DND-41 (cell line): ENCODE results near the gene HPCAL1.

Experiments
- ATAC-seq: fragments of 200-7000 bp; cut with Tn5 transposase; 3 replicates; pipeline ENCODE4 v1.9.1; 2021; ENCODE audit warnings: low read depth; ENCODE audit not compliant: insufficient read depth
- DNase-seq: peaks from one replicate; pipeline ENCODE4 v3.0.0-alpha.2; 2020
- H2AFZ ChIP-seq: 2 replicates; pipeline ENCODE4 v1.6.0; 2012; ENCODE audit warnings: low read depth, low read length
- H3K27ac ChIP-seq: 2 replicates; pipeline ENCODE4 v1.5.1; 2012; ENCODE audit warnings: low read length, inconsistent platforms
- H3K27me3 ChIP-seq: fragments of 200-600 bp; sonication (generic); 2 replicates; pipeline ENCODE4 v1.6.0; 2012; ENCODE audit warnings: low read length, mild to moderate bottlenecking, inconsistent platforms; ENCODE audit not compliant: insufficient read depth, poor library complexity
- H3K36me3 ChIP-seq: 2 replicates; pipeline ENCODE4 v1.5.1; 2012; ENCODE audit warnings: low read length, inconsistent platforms; ENCODE audit not compliant: insufficient read depth
- H3K4me1 ChIP-seq: 2 replicates; pipeline ENCODE4 v1.5.1; 2012; ENCODE audit warnings: mild to moderate bottlenecking, low read length; ENCODE audit not compliant: insufficient read depth
- H3K4me2 ChIP-seq: 2 replicates; pipeline ENCODE4 v1.6.0; 2012; ENCODE audit warnings: mild to moderate bottlenecking, moderate library complexity, low read length, inconsistent platforms; ENCODE audit not compliant: insufficient read depth
- H3K4me3 ChIP-seq, 2 experiments: fragments of 200-600 bp in 1 of 2; shearing (Covaris generic) in 1 of 2; 2 replicates each; pipeline ENCODE4 v1.5.1; 2012 to 2016; ENCODE audit warnings: inconsistent platforms in 2 of 2, low read length in 2 of 2, mild to moderate bottlenecking in 2 of 2, low read depth in 1 of 2, moderate library complexity in 1 of 2
- H3K79me2 ChIP-seq: 2 replicates; pipeline ENCODE4 v1.6.0; 2012; ENCODE audit warnings: low read length, inconsistent platforms; ENCODE audit not compliant: insufficient read depth
- H3K9ac ChIP-seq: 2 replicates; pipeline ENCODE4 v1.6.0; 2012; ENCODE audit warnings: low read depth, mild to moderate bottlenecking, inconsistent platforms, low read length, moderate library complexity
- H3K9me3 ChIP-seq: 2 replicates; pipeline ENCODE4 v1.5.1; 2012; ENCODE audit warnings: low read length, moderate library complexity, mild to moderate bottlenecking, inconsistent platforms; ENCODE audit not compliant: insufficient read depth, severe bottlenecking
- H4K20me1 ChIP-seq: 2 replicates; pipeline ENCODE4 v1.6.0; 2012; ENCODE audit warnings: low read length; ENCODE audit not compliant: insufficient read depth
- EZH2 ChIP-seq: IDR thresholded peaks from 3 replicates; pipeline ENCODE4 v1.6.1; 2012; ENCODE audit warnings: borderline replicate concordance, low read depth, mild to moderate bottlenecking, moderate library complexity, low read length, inconsistent platforms; ENCODE audit not compliant: severe bottlenecking
- TF ChIP-seq, protein P1 (sequence below): IDR thresholded peaks from 2 replicates; pipeline ENCODE4 v1.5.1; 2012; ENCODE audit warnings: borderline replicate concordance, low read length, moderate library complexity, mild to moderate bottlenecking; ENCODE audit not compliant: poor library complexity, severe bottlenecking; ENCODE audit errors: extremely low read depth

HPCAL1 gene

DNA sequence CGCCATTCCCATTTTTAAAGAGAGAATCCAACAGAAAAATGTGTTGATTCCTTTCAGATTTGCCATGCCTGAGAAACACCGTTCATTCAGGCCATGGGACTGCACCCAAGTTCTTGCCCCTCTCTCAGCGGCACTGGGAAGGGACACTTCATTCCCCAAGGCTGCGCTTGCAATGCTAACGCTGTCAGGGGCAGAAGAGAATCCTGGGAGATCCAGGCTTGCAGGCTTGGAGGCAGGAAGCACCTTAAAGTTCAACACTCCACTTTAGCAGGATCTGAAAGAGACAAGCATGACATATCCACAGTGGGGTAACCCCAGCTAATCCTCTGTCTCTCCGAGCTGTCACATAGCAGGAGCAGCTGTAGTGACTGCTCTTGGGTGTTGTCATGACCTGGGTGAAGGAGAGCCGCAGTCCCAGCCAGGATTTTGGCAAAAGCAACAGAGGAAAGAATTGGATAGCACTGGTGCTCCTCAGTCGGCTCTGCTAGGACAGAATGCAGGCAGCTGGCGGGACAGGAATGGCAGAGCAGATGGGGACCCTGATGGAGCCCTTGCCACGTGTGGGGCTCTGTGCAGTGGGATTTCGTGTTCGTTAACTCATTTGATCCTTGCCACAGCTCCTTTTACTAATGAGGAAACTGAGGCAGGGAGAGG lies 167.4 kb downstream of the HPCAL1 start:
- no peaks in the 10 kb centered on the region for H3K27me3 ChIP-seq
- H4K20me1 ChIP-seq = no peaks in the 10 kb centered on the region
- H2AFZ ChIP-seq = no peak overlapping the region
- no peak for TF ChIP-seq EZH2
- TF ChIP-seq, protein P1, sequence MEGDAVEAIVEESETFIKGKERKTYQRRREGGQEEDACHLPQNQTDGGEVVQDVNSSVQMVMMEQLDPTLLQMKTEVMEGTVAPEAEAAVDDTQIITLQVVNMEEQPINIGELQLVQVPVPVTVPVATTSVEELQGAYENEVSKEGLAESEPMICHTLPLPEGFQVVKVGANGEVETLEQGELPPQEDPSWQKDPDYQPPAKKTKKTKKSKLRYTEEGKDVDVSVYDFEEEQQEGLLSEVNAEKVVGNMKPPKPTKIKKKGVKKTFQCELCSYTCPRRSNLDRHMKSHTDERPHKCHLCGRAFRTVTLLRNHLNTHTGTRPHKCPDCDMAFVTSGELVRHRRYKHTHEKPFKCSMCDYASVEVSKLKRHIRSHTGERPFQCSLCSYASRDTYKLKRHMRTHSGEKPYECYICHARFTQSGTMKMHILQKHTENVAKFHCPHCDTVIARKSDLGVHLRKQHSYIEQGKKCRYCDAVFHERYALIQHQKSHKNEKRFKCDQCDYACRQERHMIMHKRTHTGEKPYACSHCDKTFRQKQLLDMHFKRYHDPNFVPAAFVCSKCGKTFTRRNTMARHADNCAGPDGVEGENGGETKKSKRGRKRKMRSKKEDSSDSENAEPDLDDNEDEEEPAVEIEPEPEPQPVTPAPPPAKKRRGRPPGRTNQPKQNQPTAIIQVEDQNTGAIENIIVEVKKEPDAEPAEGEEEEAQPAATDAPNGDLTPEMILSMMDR = no peak
- no peak overlapping the region for H3K4me3 ChIP-seq
- no peaks in the 10 kb centered on the region for H3K9me3 ChIP-seq
- H3K79me2 ChIP-seq = no peaks in the 10 kb centered on the region
- no peak for ATAC-seq
- H3K36me3 ChIP-seq = no peaks in the 10 kb centered on the region
- H3K4me2 ChIP-seq = no peak overlapping the region
- no peaks in the 10 kb centered on the region for H3K4me1 ChIP-seq
- no peak for DNase-seq
- no peak overlapping the region for H3K27ac ChIP-seq
- H3K9ac ChIP-seq = no peak overlapping the region

DNA sequence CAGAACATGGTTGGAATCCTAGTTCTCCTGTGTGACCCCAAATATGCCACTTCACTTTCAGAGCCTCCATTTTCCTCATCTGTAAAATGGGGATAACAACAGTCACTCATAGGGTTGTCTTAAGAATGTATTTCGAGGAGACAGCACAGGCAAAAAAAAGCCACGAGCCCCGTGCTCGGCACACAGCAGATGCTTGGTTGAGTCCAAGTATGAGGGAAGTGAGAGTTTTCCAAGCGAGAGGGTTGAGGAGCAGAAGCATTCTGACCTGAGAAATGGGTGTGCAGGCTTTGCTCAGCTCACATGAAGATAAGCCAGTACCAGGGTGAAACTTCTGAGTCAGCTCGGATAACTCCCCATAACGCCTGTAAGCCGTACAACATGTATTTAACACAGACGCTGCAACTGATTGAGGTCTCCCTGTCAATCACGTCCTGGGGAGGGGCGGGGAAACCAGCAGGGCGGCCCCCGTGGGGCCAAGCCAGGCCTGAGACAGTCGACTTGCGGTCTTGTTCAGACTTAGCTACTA lies 168.4 kb downstream of the HPCAL1 start:
- Histone ChIP-seq H3K4me2 (no peak overlapping the region), H3K27ac (no peak overlapping the region), H3K79me2 (no peaks in the 10 kb centered on the region), H3K27me3 (no peaks in the 10 kb centered on the region), H4K20me1 (no peaks in the 10 kb centered on the region), H3K36me3 (no peaks in the 10 kb centered on the region), H3K9me3 (no peaks in the 10 kb centered on the region), H2AFZ (no peak overlapping the region), H3K9ac (no peak overlapping the region), H3K4me1 (no peaks in the 10 kb centered on the region), H3K4me3 (no peak overlapping the region)
- ATAC-seq (no peak), DNase-seq (no peak)
- no peak for TF ChIP-seq EZH2
- TF ChIP-seq, protein P1 = no peak

DNA sequence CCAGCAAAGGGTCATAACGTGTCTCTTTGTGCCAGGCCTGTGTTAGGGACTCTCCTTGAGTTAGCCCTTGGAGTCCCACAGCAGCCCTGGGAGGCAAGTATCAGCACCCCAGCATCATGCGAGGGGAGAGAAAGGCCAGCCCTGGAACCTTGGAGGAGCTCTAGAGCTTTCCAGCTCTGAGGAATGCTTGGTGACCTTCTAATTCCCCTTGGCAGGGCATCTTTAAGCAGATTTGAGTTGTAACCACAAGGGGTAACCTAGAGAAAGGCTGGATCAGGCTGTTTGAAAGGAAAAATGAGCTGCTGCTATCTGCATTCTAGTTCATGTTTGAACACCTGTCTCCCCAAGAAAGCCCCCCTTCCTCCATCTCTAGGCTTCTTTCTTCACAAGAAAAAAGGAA lies 169.3 kb downstream of the HPCAL1 start:
- DNase-seq (no peak), ATAC-seq (no peak)
- TF ChIP-seq, protein P1 = no peak
- TF ChIP-seq EZH2 = no peak
- H4K20me1 ChIP-seq = no peaks in the 10 kb centered on the region
- H3K36me3 ChIP-seq = no peaks in the 10 kb centered on the region
- no peak overlapping the region for H3K4me2 ChIP-seq
- no peaks in the 10 kb centered on the region for H3K4me1 ChIP-seq
- H3K9me3 ChIP-seq = no peaks in the 10 kb centered on the region
- H3K27ac ChIP-seq = no peak overlapping the region
- no peaks in the 10 kb centered on the region for H3K27me3 ChIP-seq
- H3K79me2 ChIP-seq = no peaks in the 10 kb centered on the region
- no peak overlapping the region for H2AFZ ChIP-seq
- no peak overlapping the region for H3K4me3 ChIP-seq
- H3K9ac ChIP-seq = no peak overlapping the region
